Suppressor macrophage treated with lipopolysaccharide for 1 hour (primary cell): ENCODE results near the gene USP46.

Experiments used
- DNase-seq, 3 donors: peaks; one replicate each; pipeline ENCODE4 v3.0.0-alpha.2; 2020 to 2022

USP46 gene

GRCh38 chr4:52659001-52659721 is at the start of gene USP46:
Gene USP46, minus strand, starts transcription at chr4:52659301. Its CDS starts 151 bp downstream, at chr4:52659150.
- peak; percentile 75 to 94 (median 88) for DNase-seq

- DNase-seq: no peak
Measured at GRCh38 chr4:52704661-52705060, 45.6 kb upstream of the USP46 start.

DNA sequence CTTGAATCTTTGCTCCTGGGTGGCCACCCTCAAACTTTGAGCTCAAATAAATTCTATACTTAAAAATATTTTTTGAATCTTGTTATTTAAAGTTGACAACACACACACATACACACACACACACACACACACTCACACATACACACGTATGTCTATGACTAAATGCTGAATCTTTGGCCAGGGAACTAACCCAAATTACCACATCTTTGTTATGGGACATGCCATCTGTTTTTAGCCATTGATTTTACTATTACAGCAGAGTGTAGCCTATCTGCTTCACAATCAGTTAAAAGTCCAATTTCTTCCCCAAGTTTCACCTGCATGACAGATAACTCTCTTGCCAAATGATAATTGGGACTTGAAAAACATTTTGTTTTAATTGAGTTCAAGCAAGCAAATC is 45.0 kb upstream of the USP46 start:
- no peak for DNase-seq

- DNase-seq: no peak
Measured at GRCh38 chr4:52701207-52701606, 42.1 kb upstream of the USP46 start.

GRCh38 chr4:52694936-52695335 is 35.8 kb upstream of the USP46 start:
- DNase-seq: no peak

- DNase-seq: no peak
Measured at GRCh38 chr4:52693492-52693891, 34.4 kb upstream of the USP46 start.

- DNase-seq: no peak
Measured at GRCh38 chr4:52689096-52689495, 30.0 kb upstream of the USP46 start.

DNA sequence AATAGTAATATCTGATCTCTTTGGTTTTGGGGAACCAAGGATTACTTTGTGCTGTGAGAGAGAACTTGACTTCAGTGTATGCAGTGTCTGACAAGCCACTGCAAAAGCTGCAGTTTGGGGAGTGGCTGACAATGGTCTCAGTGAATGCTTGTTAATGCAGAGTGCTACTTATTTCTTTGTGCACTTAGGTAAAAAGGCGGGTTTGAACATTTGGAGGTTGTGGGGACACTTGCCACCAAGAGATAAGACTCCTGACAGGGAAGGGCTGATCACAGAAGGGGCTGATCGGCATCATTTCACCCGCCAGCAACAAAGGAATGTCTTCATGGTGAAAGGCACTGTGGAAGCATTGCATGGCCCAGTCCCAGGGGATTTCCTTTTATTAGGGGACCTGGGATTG is 28.6 kb upstream of the USP46 start:
- DNase-seq: no peak

- DNase-seq: no peak
Measured at GRCh38 chr4:52685316-52685715, 26.2 kb upstream of the USP46 start.

GRCh38 chr4:52684896-52685295 is 25.8 kb upstream of the USP46 start:
- no peak for DNase-seq

DNA sequence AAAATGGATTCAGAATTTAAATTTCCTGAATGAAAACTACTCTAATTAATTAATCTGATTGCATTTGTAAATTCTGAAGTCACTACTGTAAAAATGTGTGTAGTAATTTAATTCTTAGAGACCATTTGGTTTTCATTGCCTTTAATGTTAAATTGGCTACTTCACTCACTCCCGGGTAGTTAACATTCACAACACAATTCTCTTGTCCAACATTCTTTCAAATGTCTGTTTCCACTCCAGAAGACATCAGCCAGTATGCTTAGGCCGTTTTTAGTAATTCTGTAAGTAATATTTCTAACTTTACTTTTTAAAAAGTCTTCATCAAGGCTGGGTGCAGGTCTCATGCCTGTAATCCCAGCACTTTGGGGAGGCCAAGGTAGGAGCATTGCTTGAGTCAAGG is 21.3 kb upstream of the USP46 start:
- DNase-seq: no peak

- DNase-seq: no peak
Measured at GRCh38 chr4:52676536-52676935, 17.4 kb upstream of the USP46 start.

DNA sequence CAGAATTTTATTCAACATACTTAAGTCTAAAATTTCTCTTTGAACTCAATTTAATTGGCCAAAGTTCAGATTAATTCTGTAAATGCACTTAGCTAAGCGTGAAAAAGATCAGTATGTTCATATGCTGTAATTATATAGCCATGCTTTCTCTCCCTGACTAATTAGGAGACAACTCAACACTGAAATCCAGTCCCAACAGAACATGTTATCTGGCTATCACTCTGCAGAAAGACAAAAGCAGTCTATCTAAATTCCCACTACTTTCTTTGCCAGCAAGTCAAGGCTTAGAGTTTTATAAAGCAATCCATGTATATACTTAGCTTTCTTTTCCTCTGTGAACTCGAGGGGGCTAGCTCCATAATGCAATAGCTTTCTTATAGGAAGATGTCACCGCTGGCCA is 16.0 kb upstream of the USP46 start:
- no peak for DNase-seq

- no peak for DNase-seq
Measured at GRCh38 chr4:52670739-52671138, 11.6 kb upstream of the USP46 start.

GRCh38 chr4:52670121-52670520 is 11.0 kb upstream of the USP46 start:
- no peak for DNase-seq

GRCh38 chr4:52665592-52665991 is 6.5 kb upstream of the USP46 start:
- no peak for DNase-seq

DNA sequence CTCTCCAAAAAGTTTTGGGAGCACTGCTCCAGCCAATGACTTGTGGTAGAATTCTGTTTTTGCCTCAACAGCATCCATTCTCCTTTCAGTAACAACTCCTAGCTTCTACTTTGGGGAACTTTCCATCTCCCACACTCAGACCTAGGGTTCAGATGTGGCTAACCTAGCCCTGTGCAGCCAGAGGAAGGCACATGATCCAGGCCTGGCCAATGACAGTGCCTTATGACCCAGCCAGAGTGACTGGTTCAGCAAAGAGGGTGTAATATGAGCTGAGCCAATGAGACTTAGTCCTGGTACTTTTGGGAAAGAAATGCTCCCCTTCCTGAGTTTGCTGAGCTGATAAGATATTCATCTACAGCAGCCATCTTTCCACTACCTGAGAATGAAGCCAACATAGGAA is 5.4 kb upstream of the USP46 start:
- no peak for DNase-seq

DNA sequence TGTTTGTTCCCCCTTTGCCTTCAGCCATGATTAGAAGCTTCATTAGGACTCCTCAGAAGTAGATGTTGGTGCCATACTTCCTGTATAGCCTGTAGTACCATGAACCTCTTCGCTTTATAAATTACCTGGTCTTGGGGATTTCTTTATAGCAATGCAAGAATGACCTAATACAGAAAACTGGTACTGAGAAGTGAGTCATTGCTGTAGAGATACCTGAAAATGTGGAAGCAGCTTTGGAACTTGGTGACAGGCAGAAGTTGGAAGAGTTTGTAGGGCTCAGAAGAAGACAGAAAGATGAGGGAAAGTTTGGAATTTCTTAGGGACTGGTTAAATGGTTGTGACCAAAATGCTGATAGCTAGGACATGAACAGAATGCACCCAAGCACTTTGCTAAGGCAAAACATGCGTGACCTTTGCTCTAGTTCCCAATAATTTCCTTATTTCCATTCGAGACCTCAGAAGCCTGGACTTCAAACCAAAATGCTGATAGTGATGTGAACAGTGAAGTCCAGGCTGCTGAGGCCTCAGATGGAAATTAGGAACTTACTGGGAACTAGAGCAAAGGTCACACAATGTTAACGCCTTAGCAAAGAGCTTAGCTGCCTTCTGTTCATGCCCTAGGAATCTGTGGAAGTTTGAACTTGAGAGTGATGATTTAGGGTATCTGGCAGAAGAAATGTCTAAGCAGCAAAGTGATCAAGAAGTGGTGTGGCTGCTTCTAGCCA is 3.0 kb upstream of the USP46 start:
- DNase-seq: no peak

DNA sequence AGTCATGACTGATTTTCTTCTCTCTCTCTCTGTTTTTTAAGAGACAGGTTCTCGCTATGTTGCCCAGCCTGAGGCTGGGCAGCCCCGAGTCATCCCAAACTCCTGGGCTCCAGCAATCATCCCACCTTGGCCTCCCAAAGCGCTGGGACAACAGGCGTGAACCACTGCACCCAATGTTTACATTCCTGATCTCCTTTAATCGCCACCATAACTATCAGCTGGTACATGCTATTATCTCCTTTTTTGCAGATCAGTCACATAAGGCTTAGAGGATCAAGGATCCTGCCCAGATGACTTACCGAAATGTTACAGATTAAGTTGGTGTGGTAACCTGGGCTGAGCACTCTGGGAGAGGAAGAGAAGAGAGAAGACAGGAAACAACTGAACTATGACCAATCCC is 1.5 kb upstream of the USP46 start:
- no peak for DNase-seq

- DNase-seq: peak; percentile 39 to 63 (median 39)
Measured at GRCh38 chr4:52659722-52660261, 691 bp upstream of the USP46 start.

GRCh38 chr4:52658641-52659000 is 480 bp downstream of the USP46 start:
- no peak for DNase-seq

DNA sequence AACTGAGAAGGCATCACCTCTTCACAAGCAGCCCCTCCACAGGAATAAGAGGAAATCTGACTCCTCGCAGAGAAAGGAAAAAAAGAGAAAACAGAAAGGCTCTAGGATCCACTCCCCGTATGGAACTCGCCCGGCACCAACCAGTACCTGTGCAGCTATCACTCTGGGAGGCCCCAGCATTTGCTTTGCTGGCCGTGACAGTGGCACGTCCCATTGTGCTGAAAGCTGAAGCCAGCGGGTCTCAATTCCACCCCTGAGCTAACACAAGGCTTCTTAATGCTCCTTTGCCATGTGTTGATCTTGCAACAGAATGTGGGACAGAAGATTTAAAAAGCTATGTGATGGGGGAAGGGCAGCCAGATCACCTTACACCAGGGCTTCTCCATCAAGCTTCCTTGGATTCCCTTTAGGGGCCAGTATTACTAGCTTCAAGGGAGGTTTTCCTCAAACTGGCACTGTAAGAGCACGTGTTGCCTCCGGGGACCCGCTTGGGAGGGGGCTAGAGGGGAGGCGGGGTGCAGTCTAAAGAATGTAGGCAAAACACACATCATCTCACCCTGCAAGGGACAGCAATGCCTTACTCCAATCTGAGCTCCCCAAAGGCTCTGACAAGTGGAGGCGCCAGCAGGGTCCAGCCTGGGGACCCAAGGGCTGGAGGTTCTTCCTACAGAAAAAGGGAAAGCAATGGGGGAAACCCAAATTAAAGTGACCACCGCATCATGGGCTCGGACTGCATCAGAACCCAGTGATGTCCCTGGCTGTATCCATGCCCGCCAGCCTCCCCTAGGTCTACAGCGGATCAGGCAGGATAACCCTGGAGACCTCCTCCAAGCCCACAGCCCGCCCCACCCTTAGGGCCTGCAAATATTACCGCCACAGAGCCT is 1.2 kb downstream of the USP46 start:
- peak in 1 of 3 donors; percentile 7 for DNase-seq

- DNase-seq: no peak
Measured at GRCh38 chr4:52657292-52657617, 1.8 kb downstream of the USP46 start.

DNA sequence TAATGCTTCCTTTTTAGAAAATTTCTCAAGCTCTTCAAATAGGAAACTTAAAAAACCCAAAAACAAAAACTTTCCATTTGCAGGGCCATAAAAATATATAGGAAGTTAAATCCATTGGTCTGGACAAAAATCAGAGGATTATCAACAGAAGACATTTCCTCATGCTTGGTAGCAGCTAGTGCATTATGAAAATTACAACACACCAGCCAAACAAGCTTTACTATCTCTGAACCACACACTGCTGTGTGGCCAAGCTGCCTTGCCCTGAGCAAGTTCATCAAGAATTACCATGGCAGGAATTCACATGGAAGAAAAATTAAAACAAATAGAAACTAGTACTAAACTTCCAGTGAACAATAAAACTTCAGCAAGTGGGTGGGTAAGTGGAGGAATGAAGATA is 3.6 kb downstream of the USP46 start:
- no peak for DNase-seq
